Neural progenitor cell (in vitro differentiated cells): ENCODE results near the gene YTHDC2. TPM values are rescaled to one million over a fixed set of nuclear protein-coding genes. Genes with fewer than 3 reads are reported as not detected.

ENCODE experiments used
- DNase-seq: peaks from one replicate; pipeline ENCODE4 v3.0.0-alpha.2; 2016; ENCODE audit warnings: low spot score
- H2AFZ ChIP-seq: fragments of 200-600 bp; sonication (generic); replicated peaks from 2 replicates; pipeline ENCODE4 v1.6.1; 2016; ENCODE audit warnings: antibody characterized with exemption
- H3F3A ChIP-seq: fragments of 200-600 bp; sonication (generic); 2 replicates; pipeline ENCODE4 v1.6.1; 2016; ENCODE audit warnings: antibody characterized with exemption, low read depth
- H3K27ac ChIP-seq: fragments of 200-600 bp; sonication (generic); 2 replicates; pipeline ENCODE4 v1.5.1; 2016; ENCODE audit warnings: mild to moderate bottlenecking
- H3K27me3 ChIP-seq: fragments of 200-600 bp; sonication (generic); 2 replicates; pipeline ENCODE4 v1.6.1; 2016; ENCODE audit warnings: mild to moderate bottlenecking, moderate library complexity
- H3K36me3 ChIP-seq: fragments of 200-600 bp; sonication (generic); 2 replicates; pipeline ENCODE4 v1.5.1; 2016
- H3K4me1 ChIP-seq: fragments of 200-600 bp; sonication (generic); 2 replicates; pipeline ENCODE4 v1.6.1; 2016; ENCODE audit warnings: mixed run types
- H3K4me2 ChIP-seq: fragments of 200-600 bp; sonication (generic); 2 replicates; pipeline ENCODE4 v1.6.1; 2016
- H3K4me3 ChIP-seq: fragments of 200-600 bp; sonication (generic); 2 replicates; pipeline ENCODE4 v1.5.1; 2016
- H3K79me2 ChIP-seq: fragments of 200-600 bp; sonication (generic); 2 replicates; pipeline ENCODE4 v1.6.1; 2016; ENCODE audit warnings: low read depth
- H3K9ac ChIP-seq: fragments of 200-600 bp; sonication (generic); 2 replicates; pipeline ENCODE4 v1.6.1; 2016
- H3K9me3 ChIP-seq: fragments of 200-600 bp; sonication (generic); 2 replicates; pipeline ENCODE4 v1.5.1; 2016; ENCODE audit warnings: low read depth
- H4K20me1 ChIP-seq: fragments of 200-600 bp; sonication (generic); 2 replicates; pipeline ENCODE4 v1.6.1; 2016; ENCODE audit warnings: low read depth
- H3K27ac Mint-ChIP-seq: 3 replicates; pipeline ENCODE4 v1.8.0; 2021; ENCODE audit warnings: mixed read lengths
- H3K27me3 Mint-ChIP-seq: 2 replicates; pipeline ENCODE4 v1.8.0; 2022; ENCODE audit warnings: low read depth, mild to moderate bottlenecking, inconsistent platforms, moderate library complexity, mixed read lengths; ENCODE audit not compliant: insufficient read depth
- H3K36me3 Mint-ChIP-seq: 3 replicates; pipeline ENCODE4 v1.8.0; 2021; ENCODE audit warnings: mixed read lengths
- H3K4me1 Mint-ChIP-seq: 3 replicates; pipeline ENCODE4 v1.8.0; 2021; ENCODE audit warnings: mixed read lengths
- H3K4me3 Mint-ChIP-seq: 3 replicates; pipeline ENCODE4 v1.8.0; 2021; ENCODE audit warnings: mild to moderate bottlenecking, moderate library complexity, mixed read lengths
- H3K9me3 Mint-ChIP-seq: 3 replicates; pipeline ENCODE4 v1.8.0; 2020; ENCODE audit warnings: mixed read lengths
- EZH2 ChIP-seq: fragments of 200-600 bp; sonication (generic); IDR thresholded peaks from 2 replicates; pipeline ENCODE4 v1.6.1; 2017; ENCODE audit warnings: antibody characterized with exemption, mild to moderate bottlenecking, moderate library complexity
- EZH2phosphoT487 ChIP-seq: fragments of 200-600 bp; sonication (generic); IDR thresholded peaks from 2 replicates; pipeline ENCODE4 v1.6.1; 2017; ENCODE audit warnings: antibody characterized with exemption
- total RNA-seq: library from RNA; depleted of rRNA; stranded (reverse); fragments of >200 nt; gene quantifications from 2 replicates; pipeline ENCODE4 v1.2.3, GENCODE V29; 2015; ENCODE audit warnings: low replicate concordance
- TF ChIP-seq, protein P1 (sequence below): fragments of 200-600 bp; sonication (generic); IDR thresholded peaks from 2 replicates; pipeline ENCODE4 v1.5.1; 2017; ENCODE audit warnings: antibody characterized with exemption, mild to moderate bottlenecking

The YTHDC2 gene
- total RNA-seq, 1 donor from 2014 or later: 18.5 TPM

DNA sequence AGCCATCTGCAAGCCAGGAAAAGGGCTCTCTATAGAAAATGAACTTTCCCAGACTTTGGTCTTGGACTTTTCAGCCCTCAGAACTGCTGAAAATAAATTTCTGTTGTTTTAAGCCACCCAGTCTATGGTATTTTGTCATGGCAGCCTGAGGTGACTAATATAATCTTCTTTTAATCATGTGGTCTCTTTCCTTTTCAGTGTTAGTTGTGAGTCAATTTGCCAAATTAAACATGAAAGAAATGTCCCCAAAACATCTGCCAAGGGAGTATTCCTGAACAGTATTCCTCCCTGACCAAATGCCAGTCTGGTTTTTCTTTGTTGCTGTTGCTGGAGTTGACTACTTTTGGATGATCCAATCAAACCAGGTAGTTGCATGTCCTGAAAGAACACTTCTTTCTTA lies 4.7 kb upstream of the YTHDC2 start:
- H2AFZ ChIP-seq: no peak overlapping the region
- Mint-ChIP-seq H3K27ac (no peak overlapping the region), H3K4me1 (peaks cover 2% of the 10 kb centered on the region), H3K27me3 (no peaks in the 10 kb centered on the region), H3K4me3 (no peak overlapping the region), H3K36me3 (no peaks in the 10 kb centered on the region), H3K9me3 (no peaks in the 10 kb centered on the region)
- no peaks in the 10 kb centered on the region for H3K9me3 ChIP-seq
- no peak overlapping the region for H3K4me3 ChIP-seq
- no peak overlapping the region for H3K27ac ChIP-seq
- no peak overlapping the region for H3K4me2 ChIP-seq
- no peaks in the 10 kb centered on the region for H4K20me1 ChIP-seq
- no peak overlapping the region for H3K9ac ChIP-seq
- no peaks in the 10 kb centered on the region for H3K79me2 ChIP-seq
- no peaks in the 10 kb centered on the region for H3K36me3 ChIP-seq
- H3F3A ChIP-seq: no peaks in the 10 kb centered on the region
- no peaks in the 10 kb centered on the region for H3K4me1 ChIP-seq
- DNase-seq: no peak
- TF ChIP-seq EZH2 (no peak), EZH2phosphoT487 (no peak)
- TF ChIP-seq, protein P1, sequence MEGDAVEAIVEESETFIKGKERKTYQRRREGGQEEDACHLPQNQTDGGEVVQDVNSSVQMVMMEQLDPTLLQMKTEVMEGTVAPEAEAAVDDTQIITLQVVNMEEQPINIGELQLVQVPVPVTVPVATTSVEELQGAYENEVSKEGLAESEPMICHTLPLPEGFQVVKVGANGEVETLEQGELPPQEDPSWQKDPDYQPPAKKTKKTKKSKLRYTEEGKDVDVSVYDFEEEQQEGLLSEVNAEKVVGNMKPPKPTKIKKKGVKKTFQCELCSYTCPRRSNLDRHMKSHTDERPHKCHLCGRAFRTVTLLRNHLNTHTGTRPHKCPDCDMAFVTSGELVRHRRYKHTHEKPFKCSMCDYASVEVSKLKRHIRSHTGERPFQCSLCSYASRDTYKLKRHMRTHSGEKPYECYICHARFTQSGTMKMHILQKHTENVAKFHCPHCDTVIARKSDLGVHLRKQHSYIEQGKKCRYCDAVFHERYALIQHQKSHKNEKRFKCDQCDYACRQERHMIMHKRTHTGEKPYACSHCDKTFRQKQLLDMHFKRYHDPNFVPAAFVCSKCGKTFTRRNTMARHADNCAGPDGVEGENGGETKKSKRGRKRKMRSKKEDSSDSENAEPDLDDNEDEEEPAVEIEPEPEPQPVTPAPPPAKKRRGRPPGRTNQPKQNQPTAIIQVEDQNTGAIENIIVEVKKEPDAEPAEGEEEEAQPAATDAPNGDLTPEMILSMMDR: no peak
- H3K27me3 ChIP-seq: no peaks in the 10 kb centered on the region

- Mint-ChIP-seq H3K9me3 (no peaks in the 10 kb centered on the region), H3K27ac (no peak overlapping the region), H3K4me1 (peaks cover 12% of the 10 kb centered on the region), H3K27me3 (no peaks in the 10 kb centered on the region), H3K4me3 (no peak overlapping the region), H3K36me3 (peaks cover 4% of the 10 kb centered on the region)
- H4K20me1 ChIP-seq: no peaks in the 10 kb centered on the region
- H3K4me3 ChIP-seq: no peak overlapping the region
- H3K9me3 ChIP-seq: no peaks in the 10 kb centered on the region
- TF ChIP-seq, protein P1: peak; percentile 46
- no peak for TF ChIP-seq EZH2
- H3K36me3 ChIP-seq: no peaks in the 10 kb centered on the region
- no peaks in the 10 kb centered on the region for H3F3A ChIP-seq
- no peak overlapping the region for H2AFZ ChIP-seq
- H3K27ac ChIP-seq: no peak overlapping the region
- peaks cover 20% of the 10 kb centered on the region for H3K79me2 ChIP-seq
- H3K27me3 ChIP-seq: no peaks in the 10 kb centered on the region
- H3K4me2 ChIP-seq: no peak overlapping the region
- no peak overlapping the region for H3K9ac ChIP-seq
- peaks cover 7% of the 10 kb centered on the region for H3K4me1 ChIP-seq
- DNase-seq: peak; percentile 8
Observed at GRCh38 chr5:113510836-113511451, 2.5 kb upstream of the YTHDC2 start.

GRCh38 chr5:113512341-113512740 lies 1.2 kb upstream of the YTHDC2 start:
- Histone ChIP-seq H3K9ac (no peak overlapping the region), H3K4me2 (no peak overlapping the region), H2AFZ (no peak overlapping the region), H3K36me3 (no peaks in the 10 kb centered on the region), H3K79me2 (peaks cover 21% of the 10 kb centered on the region), H3K4me3 (no peak overlapping the region), H3F3A (no peaks in the 10 kb centered on the region), H3K27ac (no peak overlapping the region), H3K4me1 (peaks cover 7% of the 10 kb centered on the region), H3K9me3 (no peaks in the 10 kb centered on the region), H4K20me1 (no peaks in the 10 kb centered on the region), H3K27me3 (no peaks in the 10 kb centered on the region)
- Mint-ChIP-seq H3K36me3 (peaks cover 9% of the 10 kb centered on the region), H3K27ac (no peak overlapping the region), H3K27me3 (no peaks in the 10 kb centered on the region), H3K4me1 (peaks cover 12% of the 10 kb centered on the region), H3K9me3 (no peaks in the 10 kb centered on the region), H3K4me3 (peak overlapping the region; percentile 90)
- DNase-seq: no peak
- no peak for TF ChIP-seq EZH2
- TF ChIP-seq EZH2phosphoT487: no peak
- TF ChIP-seq, protein P1: no peak
